CD4-positive, alpha-beta T cell (primary cell): Measurements from ENCODE around the gene GRK5. TPM values are rescaled to one million over a fixed set of nuclear protein-coding genes. Genes with fewer than 3 reads are reported as not detected.

ENCODE experiments used
- ATAC-seq: fragments of 200-7000 bp; cut with Tn5 transposase; one replicate; pipeline ENCODE4 v1.10.0; 2022; ENCODE audit warnings: mild to moderate bottlenecking; ENCODE audit not compliant: poor library complexity
- CTCF ChIA-PET: fragments of 350-600 bp; sonication (Branson Sonifier 250); formaldehyde crosslinking; loops from one replicate; lab custom pipeline; 2021; ENCODE audit warnings: antibody characterized with exemption, inconsistent platforms; lab: Charles Lee
- POLR2A ChIA-PET: fragments of 350-600 bp; sonication (Branson Sonifier 250); formaldehyde crosslinking; loops from one replicate; lab custom pipeline; 2021; ENCODE audit warnings: antibody characterized with exemption, inconsistent platforms; lab: Charles Lee
- DNase-seq, 14 experiments: peaks; one replicate each; pipeline ENCODE4 v3.0.0-alpha.2; 2013 to 2020; ENCODE audit warnings: mixed read lengths in 2 of 14
- H3K27ac ChIP-seq, 2 donors: one replicate each; pipeline versions ENCODE4 v1.5.1 to v1.7.0; 2013; ENCODE audit warnings: low read length in 2 of 2, low read depth in 1 of 2, mild to moderate bottlenecking in 1 of 2
- H3K27me3 ChIP-seq, 2 experiments: 1 replicate in 1 of 2; 2 replicates in 1 of 2; pipeline versions ENCODE4 v1.6.1 to v1.7.0; 2013; ENCODE audit warnings: low read length in 2 of 2, control low read depth in 1 of 2, mild to moderate bottlenecking in 1 of 2, moderate library complexity in 1 of 2; ENCODE audit not compliant: insufficient read depth in 2 of 2, control insufficient read depth in 1 of 2
- H3K36me3 ChIP-seq: one replicate; pipeline ENCODE4 v1.6.1; 2013; ENCODE audit warnings: low read length, control low read depth; ENCODE audit not compliant: insufficient read depth
- H3K4me1 ChIP-seq: one replicate; pipeline ENCODE4 v1.6.1; 2013; ENCODE audit warnings: low read length, control low read depth; ENCODE audit not compliant: insufficient read depth
- H3K4me3 ChIP-seq: one replicate; pipeline ENCODE4 v1.5.1; 2013; ENCODE audit warnings: mild to moderate bottlenecking, low read length, moderate library complexity
- H3K9me3 ChIP-seq, 2 experiments: 1 replicate in 1 of 2; 2 replicates in 1 of 2; pipeline versions ENCODE4 v1.6.1 to v1.7.0; 2013; ENCODE audit warnings: low read length in 2 of 2, mild to moderate bottlenecking in 2 of 2, control low read depth in 1 of 2, moderate library complexity in 1 of 2; ENCODE audit not compliant: control insufficient read depth in 1 of 2, insufficient read depth in 1 of 2
- H3K27ac Mint-ChIP-seq: one replicate; pipeline ENCODE4 v1.8.0; 2020; ENCODE audit warnings: mixed read lengths
- H3K27me3 Mint-ChIP-seq: one replicate; pipeline ENCODE4 v1.8.0; 2021; ENCODE audit warnings: mixed read lengths
- H3K36me3 Mint-ChIP-seq: one replicate; pipeline ENCODE4 v1.8.0; 2021; ENCODE audit warnings: low read depth, mixed read lengths
- H3K4me1 Mint-ChIP-seq: one replicate; pipeline ENCODE4 v1.8.0; 2021; ENCODE audit warnings: low read depth, mixed read lengths
- H3K4me3 Mint-ChIP-seq: one replicate; pipeline ENCODE4 v1.8.0; 2020; ENCODE audit warnings: mild to moderate bottlenecking, mixed read lengths
- H3K9me3 Mint-ChIP-seq: one replicate; pipeline ENCODE4 v1.8.0; 2020; ENCODE audit warnings: mixed read lengths
- CTCF ChIP-seq: fragments of 200-600 bp; IDR thresholded peaks from one replicate; pipeline ENCODE4 v1.8.0; 2022; ENCODE audit warnings: antibody characterized with exemption, mild to moderate bottlenecking
- intact Hi-C, 2 experiments: fragments of 100-400 bp; cut with DNase I in 1 of 2; cut with micrococcal nuclease in 1 of 2; formaldehyde crosslinking; loops; one replicate each; pipeline versions ENCODE4 v1.15.1 to v1.9.0; 2023 to 2025; cut with DNase I, micrococcal nuclease
- total RNA-seq, 174 experiments: library from RNA in 2 of 174; stranded (reverse) in 2 of 174; gene quantifications; one replicate each; pipeline ENCODE4 v1.2.3 and lab custom pipeline; 2021 to 2026

The GRK5 gene
- total RNA-seq, 2 experiments from 2014 or later, result 19.2 to 20.8 TPM

- TF ChIP-seq CTCF, result no peak
- intact Hi-C loops, result no loop called here
- CTCF ChIA-PET, result interaction anchor here (0.6 to 2.2 kb wide), 3 partner anchors 11 to 232 kb away, joined by 3 to 8 read pairs (median 6); partner anchors contain the start of gene GRK5
- peaks cover 6% of the 10 kb centered on the region for H3K9me3 Mint-ChIP-seq
- no peaks in the 10 kb centered on the region for H3K27me3 Mint-ChIP-seq
- no peak overlapping the region for H3K4me3 Mint-ChIP-seq
- peaks cover 10% of the 10 kb centered on the region for H3K4me1 Mint-ChIP-seq
- Histone ChIP-seq H3K9me3 (peaks cover 0 to 16% of the 10 kb centered on the region in 2 experiments), H3K36me3 (peaks cover 15% of the 10 kb centered on the region), H3K4me1 (no peaks in the 10 kb centered on the region), H3K27ac (no peak overlapping the region), H3K4me3 (no peak overlapping the region), H3K27me3 (no peaks in the 10 kb centered on the region)
- H3K36me3 Mint-ChIP-seq, result peaks cover 38% of the 10 kb centered on the region
- POLR2A ChIA-PET, result interaction anchor here (1.2 kb wide), 1 partner anchor 232 kb away, joined by 3 read pairs; no protein-coding TSS in a partner anchor
- no peak overlapping the region for H3K27ac Mint-ChIP-seq
- no peak for ATAC-seq
- no peak for DNase-seq
Measured at GRCh38 chr10:119438717-119439116, 231.3 kb downstream of the GRK5 start.

- ChIA-PET CTCF (interaction anchor here (1.2 to 2.2 kb wide), 2 partner anchors 99 to 233 kb away, joined by 3 to 8 read pairs; partner anchors contain the start of gene GRK5), POLR2A (no interaction called here)
- Mint-ChIP-seq H3K4me1 (peaks cover 10% of the 10 kb centered on the region), H3K9me3 (no peaks in the 10 kb centered on the region), H3K27ac (no peak overlapping the region), H3K27me3 (no peaks in the 10 kb centered on the region), H3K36me3 (peaks cover 27% of the 10 kb centered on the region), H3K4me3 (no peak overlapping the region)
- DNase-seq (no peak), ATAC-seq (no peak)
- no peak for TF ChIP-seq CTCF
- intact Hi-C loops, result no loop called here
- H3K36me3 ChIP-seq, result peaks cover 15% of the 10 kb centered on the region
- no peak overlapping the region for H3K27ac ChIP-seq
- H3K4me1 ChIP-seq, result no peaks in the 10 kb centered on the region
- H3K27me3 ChIP-seq, result no peaks in the 10 kb centered on the region
- peaks cover 0 to 10% of the 10 kb centered on the region in 2 experiments for H3K9me3 ChIP-seq
- no peak overlapping the region for H3K4me3 ChIP-seq
Measured at GRCh38 chr10:119439922-119440321, 232.6 kb downstream of the GRK5 start.

GRCh38 chr10:119441151-119441821, 233.9 kb downstream of the GRK5 start:
- Histone ChIP-seq H3K36me3 (peaks cover 12% of the 10 kb centered on the region), H3K4me3 (no peak overlapping the region), H3K9me3 (peaks cover 0 to 8% of the 10 kb centered on the region in 2 experiments), H3K27ac (no peak overlapping the region), H3K27me3 (no peaks in the 10 kb centered on the region), H3K4me1 (peaks cover 9% of the 10 kb centered on the region)
- DNase-seq (no peak), ATAC-seq (no peak)
- no peak overlapping the region for H3K4me3 Mint-ChIP-seq
- intact Hi-C loops, result no loop called here
- H3K4me1 Mint-ChIP-seq, result peaks cover 20% of the 10 kb centered on the region
- no peak overlapping the region for H3K27ac Mint-ChIP-seq
- ChIA-PET CTCF (no interaction called here), POLR2A (no interaction called here)
- peaks cover 16% of the 10 kb centered on the region for H3K36me3 Mint-ChIP-seq
- H3K9me3 Mint-ChIP-seq, result no peaks in the 10 kb centered on the region
- H3K27me3 Mint-ChIP-seq, result no peaks in the 10 kb centered on the region
- TF ChIP-seq CTCF, result no peak
